HCT116 (cell line): Measurements from ENCODE around the gene IL1RAPL1.

Experiments used
- ATF3 ChIP-seq: IDR thresholded peaks from 2 replicates; pipeline ENCODE4 v1.6.1; 2012
- CBX3 ChIP-seq: IDR thresholded peaks from 2 replicates; pipeline ENCODE4 v1.6.1; 2012; ENCODE audit warnings: low read depth
- CTCF ChIP-seq, 3 experiments: fragments of 200-600 bp in 1 of 3; sonication (generic) in 1 of 3; IDR thresholded peaks in 2 of 3; conservative IDR thresholded peaks in 1 of 3; 2 replicates each; pipeline ENCODE4 v1.5.1; 2012 to 2017; ENCODE audit warnings: low read depth in 2 of 3, low read length in 2 of 3, antibody characterized with exemption in 1 of 3, borderline replicate concordance in 1 of 3, control low read depth in 1 of 3, mild to moderate bottlenecking in 1 of 3, mixed read lengths in 1 of 3, mixed run types in 1 of 3, moderate library complexity in 1 of 3; ENCODE audit not compliant: insufficient read depth in 1 of 3
- EGR1 ChIP-seq: IDR thresholded peaks from 2 replicates; pipeline ENCODE4 v1.6.1; 2012; ENCODE audit warnings: low read depth
- EZH2 ChIP-seq: fragments of 200-600 bp; sonication (generic); IDR thresholded peaks from 2 replicates; pipeline ENCODE4 v1.6.1; 2017; ENCODE audit warnings: antibody characterized with exemption, mixed run types
- EZH2phosphoT487 ChIP-seq: fragments of 200-600 bp; IDR thresholded peaks from 2 replicates; pipeline ENCODE4 v1.6.1; 2018; ENCODE audit warnings: antibody characterized with exemption, borderline replicate concordance
- MAX ChIP-seq: IDR thresholded peaks from 2 replicates; pipeline ENCODE4 v1.6.1; 2012
- POLR2A ChIP-seq: IDR thresholded peaks from 2 replicates; pipeline ENCODE4 v1.7.0; 2011; ENCODE audit warnings: borderline replicate concordance; ENCODE audit not compliant: insufficient read depth, insufficient read length; ENCODE audit errors: extremely low read depth
- REST ChIP-seq: IDR thresholded peaks from 2 replicates; pipeline ENCODE4 v1.6.1; 2012; ENCODE audit warnings: low read depth
- TCF7L2 ChIP-seq: IDR thresholded peaks from 2 replicates; pipeline ENCODE4 v1.7.0; 2011; ENCODE audit warnings: borderline replicate concordance, inconsistent platforms; ENCODE audit not compliant: insufficient read depth, insufficient read length; ENCODE audit errors: extremely low read depth
- YY1 ChIP-seq: IDR thresholded peaks from 2 replicates; pipeline ENCODE4 v1.6.1; 2011; ENCODE audit warnings: low read length, low read depth, moderate library complexity, mild to moderate bottlenecking; ENCODE audit not compliant: insufficient replicate concordance; ENCODE audit errors: extremely low read depth

- TF ChIP-seq POLR2A (no peak), CBX3 (no peak), YY1 (no peak), CTCF (IDR thresholded peaks at IDR 0.05 in 2 of 3, conservative IDR thresholded peaks at IDR 0.05 in 1 of 3; ENCODE audit: borderline replicate concordance in 1 of 3, insufficient read depth in 1 of 3, low read depth in 2 of 3, low read length in 2 of 3) (no peak), MAX (no peak), EZH2 (no peak), EZH2phosphoT487 (no peak), ATF3 (no peak), REST (no peak), TCF7L2 (no peak), EGR1 (no peak)
Observed at GRCh38 chrX:29617276-29617675, 1030.0 kb downstream of the IL1RAPL1 start.
